ENCODE data around the gene ADGRV1. TPM values are rescaled to one million over a fixed set of nuclear protein-coding genes. Genes with fewer than 3 reads are reported as not detected.
A peak's percentile ranks its signal among the peaks of the same experiment; 100 is the strongest.
"Not testable (repeated sequence)": the region's sequence is repeated elsewhere in the genome, so short reads cannot be mapped to it uniquely, and the experiment has no call there.

ADGRV1 gene
- total RNA-seq, 1 donor from 2014 or later: 10.0 TPM

DNA sequence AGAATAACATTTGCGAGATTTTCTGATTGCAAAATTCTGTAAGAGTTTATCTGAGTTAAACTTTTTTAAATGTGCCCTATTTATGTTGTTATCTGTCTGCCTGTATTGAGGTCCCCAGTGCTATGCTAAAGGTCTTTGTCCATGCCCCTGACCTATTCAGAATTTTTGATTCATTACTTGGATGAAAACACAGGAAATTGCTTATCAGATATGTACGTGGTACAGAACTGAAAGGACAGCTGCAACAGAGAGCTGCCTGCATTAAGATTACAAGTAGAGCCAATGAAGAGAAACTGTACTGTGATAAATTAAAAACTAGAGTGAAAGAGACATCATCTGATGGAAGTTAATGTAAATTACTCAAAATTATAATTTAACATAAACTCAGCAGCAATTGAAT is 408.8 kb downstream of the ADGRV1 start:
- peaks cover 13% of the 10 kb centered on the region for H3K4me1 Mint-ChIP-seq (ENCODE audit: low read depth, unreplicated experiment)
- H3K27me3 ChIP-seq (ENCODE audit: insufficient read depth, low read length): peaks cover 3% of the 10 kb centered on the region
- peaks cover 10% of the 10 kb centered on the region for H3K36me3 Mint-ChIP-seq (ENCODE audit: low read depth, unreplicated experiment)
- H3K36me3 ChIP-seq (ENCODE audit: insufficient read depth, low read length): no peaks in the 10 kb centered on the region
- DNase-seq (ENCODE audit: low read depth) (no peak), FAIRE-seq (no peak)
- H3K9me3 ChIP-seq (ENCODE audit: insufficient read depth, low read depth, low read length): no peaks in the 10 kb centered on the region
- no peak for TF ChIP-seq EZH2 (IDR thresholded peaks at IDR 0.05; ENCODE audit: insufficient read depth, low read length)
- TF ChIP-seq, protein P1, sequence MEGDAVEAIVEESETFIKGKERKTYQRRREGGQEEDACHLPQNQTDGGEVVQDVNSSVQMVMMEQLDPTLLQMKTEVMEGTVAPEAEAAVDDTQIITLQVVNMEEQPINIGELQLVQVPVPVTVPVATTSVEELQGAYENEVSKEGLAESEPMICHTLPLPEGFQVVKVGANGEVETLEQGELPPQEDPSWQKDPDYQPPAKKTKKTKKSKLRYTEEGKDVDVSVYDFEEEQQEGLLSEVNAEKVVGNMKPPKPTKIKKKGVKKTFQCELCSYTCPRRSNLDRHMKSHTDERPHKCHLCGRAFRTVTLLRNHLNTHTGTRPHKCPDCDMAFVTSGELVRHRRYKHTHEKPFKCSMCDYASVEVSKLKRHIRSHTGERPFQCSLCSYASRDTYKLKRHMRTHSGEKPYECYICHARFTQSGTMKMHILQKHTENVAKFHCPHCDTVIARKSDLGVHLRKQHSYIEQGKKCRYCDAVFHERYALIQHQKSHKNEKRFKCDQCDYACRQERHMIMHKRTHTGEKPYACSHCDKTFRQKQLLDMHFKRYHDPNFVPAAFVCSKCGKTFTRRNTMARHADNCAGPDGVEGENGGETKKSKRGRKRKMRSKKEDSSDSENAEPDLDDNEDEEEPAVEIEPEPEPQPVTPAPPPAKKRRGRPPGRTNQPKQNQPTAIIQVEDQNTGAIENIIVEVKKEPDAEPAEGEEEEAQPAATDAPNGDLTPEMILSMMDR (IDR thresholded peaks at IDR 0.05; ENCODE audit: insufficient read depth, low read depth, low read length): no peak
- peaks cover 4% of the 10 kb centered on the region for H3K4me1 ChIP-seq (ENCODE audit: insufficient read depth, low read length)
- no peaks in the 10 kb centered on the region for H4K20me1 ChIP-seq (ENCODE audit: insufficient read depth, low read length)
- H3K27ac Mint-ChIP-seq (ENCODE audit: unreplicated experiment): no peak overlapping the region
- no peak overlapping the region for H3K9ac ChIP-seq (ENCODE audit: low read length)
- peaks cover 6% of the 10 kb centered on the region for H3K27me3 Mint-ChIP-seq (ENCODE audit: low read depth, unreplicated experiment)
- H2AFZ ChIP-seq (ENCODE audit: low read depth, low read length): no peak overlapping the region
- H3K4me2 ChIP-seq (ENCODE audit: low read length): no peak overlapping the region
- no peak overlapping the region for H3K4me3 Mint-ChIP-seq (ENCODE audit: unreplicated experiment)
- H3K79me2 ChIP-seq (ENCODE audit: insufficient read depth, low read length): no peaks in the 10 kb centered on the region
- H3K9me3 Mint-ChIP-seq (ENCODE audit: unreplicated experiment): peaks cover 30% of the 10 kb centered on the region
- H3K4me3 ChIP-seq (ENCODE audit: insufficient read depth, low read depth, low read length): no peak overlapping the region
- no peak overlapping the region for H3K27ac ChIP-seq (ENCODE audit: low read depth, low read length)

DNA sequence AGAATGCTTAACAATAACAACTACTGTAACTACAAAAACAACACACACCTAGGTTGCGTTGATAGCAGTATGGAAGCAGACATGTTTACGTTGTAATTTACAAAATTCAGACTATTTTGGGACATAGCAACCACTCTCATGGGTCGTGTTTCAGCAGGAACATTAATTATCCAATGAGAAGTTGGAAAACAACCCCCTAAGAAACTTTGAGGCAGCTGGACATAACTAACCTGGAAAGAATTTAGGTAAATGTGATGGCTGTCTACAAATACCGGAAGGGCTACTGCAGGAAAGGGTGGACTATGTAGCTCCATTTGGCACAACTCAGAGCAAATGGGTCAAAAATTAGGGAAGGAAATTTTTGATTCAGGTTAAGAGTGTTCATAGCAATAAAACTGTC is 409.3 kb downstream of the ADGRV1 start:
- H3K4me1 ChIP-seq (ENCODE audit: insufficient read depth, low read length): peaks cover 4% of the 10 kb centered on the region
- H4K20me1 ChIP-seq (ENCODE audit: insufficient read depth, low read length): no peaks in the 10 kb centered on the region
- no peaks in the 10 kb centered on the region for H3K36me3 ChIP-seq (ENCODE audit: insufficient read depth, low read length)
- TF ChIP-seq, protein P1 (IDR thresholded peaks at IDR 0.05; ENCODE audit: insufficient read depth, low read depth, low read length): no peak
- no peak for TF ChIP-seq EZH2 (IDR thresholded peaks at IDR 0.05; ENCODE audit: insufficient read depth, low read length)
- no peak for DNase-seq (ENCODE audit: low read depth)
- H2AFZ ChIP-seq (ENCODE audit: low read depth, low read length): no peak overlapping the region
- Mint-ChIP-seq H3K36me3 (ENCODE audit: low read depth, unreplicated experiment) (peaks cover 10% of the 10 kb centered on the region), H3K4me1 (ENCODE audit: low read depth, unreplicated experiment) (peaks cover 13% of the 10 kb centered on the region), H3K27ac (ENCODE audit: unreplicated experiment) (no peak overlapping the region), H3K9me3 (ENCODE audit: unreplicated experiment) (peaks cover 30% of the 10 kb centered on the region), H3K4me3 (ENCODE audit: unreplicated experiment) (no peak overlapping the region), H3K27me3 (ENCODE audit: low read depth, unreplicated experiment) (peaks cover 6% of the 10 kb centered on the region)
- no peak overlapping the region for H3K27ac ChIP-seq (ENCODE audit: low read depth, low read length)
- H3K4me3 ChIP-seq (ENCODE audit: insufficient read depth, low read depth, low read length): no peak overlapping the region
- no peaks in the 10 kb centered on the region for H3K79me2 ChIP-seq (ENCODE audit: insufficient read depth, low read length)
- no peak overlapping the region for H3K4me2 ChIP-seq (ENCODE audit: low read length)
- H3K27me3 ChIP-seq (ENCODE audit: insufficient read depth, low read length): peaks cover 3% of the 10 kb centered on the region
- H3K9me3 ChIP-seq (ENCODE audit: insufficient read depth, low read depth, low read length): no peaks in the 10 kb centered on the region
- FAIRE-seq: no peak
- H3K9ac ChIP-seq (ENCODE audit: low read length): no peak overlapping the region

DNA sequence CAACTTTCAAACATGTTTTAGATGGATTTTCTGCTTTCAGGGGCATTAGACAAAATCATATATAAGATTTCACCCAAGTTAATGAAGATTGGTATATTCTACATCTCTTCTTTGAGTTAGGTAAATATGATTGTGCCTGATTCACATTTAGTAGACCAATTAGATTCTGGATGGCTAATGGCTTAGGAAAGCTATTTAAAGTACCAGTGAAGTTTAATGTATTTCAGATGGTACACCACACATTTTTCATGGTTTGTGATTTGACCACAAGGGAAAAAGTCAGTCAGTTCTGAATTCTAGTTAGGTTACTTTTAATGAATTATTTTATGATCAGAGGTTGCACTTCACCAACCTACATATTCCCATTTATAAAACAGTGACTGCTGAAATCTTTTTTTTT is 409.7 kb downstream of the ADGRV1 start:
- H3K27ac ChIP-seq (ENCODE audit: low read depth, low read length): no peak overlapping the region

DNA sequence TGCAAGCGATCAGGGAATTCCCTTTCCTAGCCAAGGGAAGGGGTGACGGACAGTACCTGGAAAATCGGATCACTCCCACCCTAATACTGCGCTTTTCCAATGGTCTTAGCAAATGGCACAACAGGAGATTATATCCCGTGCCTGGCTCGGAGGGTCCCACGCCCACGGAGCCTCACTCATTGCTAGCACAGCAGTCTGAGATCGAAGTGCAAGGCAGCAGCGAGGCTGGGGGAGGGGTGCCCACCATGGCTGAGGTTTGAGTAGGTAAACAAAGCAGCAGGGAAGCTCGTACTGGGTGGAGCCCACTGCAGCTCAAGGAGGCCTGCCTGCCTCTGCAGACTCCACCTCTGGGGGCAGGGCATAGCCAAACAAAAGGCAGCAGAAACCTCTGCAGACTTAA is 411.3 kb downstream of the ADGRV1 start:
- H3K27ac ChIP-seq (ENCODE audit: low read depth, low read length); H3K27me3 ChIP-seq (ENCODE audit: insufficient read depth, low read length); DNase-seq (ENCODE audit: low read depth); H3K79me2 ChIP-seq (ENCODE audit: insufficient read depth, low read length); H4K20me1 ChIP-seq (ENCODE audit: insufficient read depth, low read length); H3K4me1 Mint-ChIP-seq (ENCODE audit: low read depth, unreplicated experiment); H3K4me1 ChIP-seq (ENCODE audit: insufficient read depth, low read length); H3K4me3 ChIP-seq (ENCODE audit: insufficient read depth, low read depth, low read length); H3K9me3 ChIP-seq (ENCODE audit: insufficient read depth, low read depth, low read length); H3K4me3 Mint-ChIP-seq (ENCODE audit: unreplicated experiment); H3K4me2 ChIP-seq (ENCODE audit: low read length); H3K36me3 ChIP-seq (ENCODE audit: insufficient read depth, low read length); H2AFZ ChIP-seq (ENCODE audit: low read depth, low read length); H3K27ac Mint-ChIP-seq (ENCODE audit: unreplicated experiment); H3K9ac ChIP-seq (ENCODE audit: low read length); H3K27me3 Mint-ChIP-seq (ENCODE audit: low read depth, unreplicated experiment); FAIRE-seq: not testable (repeated sequence)
- H3K9me3 Mint-ChIP-seq (ENCODE audit: unreplicated experiment): peaks cover 36% of the 10 kb centered on the region
- peaks cover 12% of the 10 kb centered on the region for H3K36me3 Mint-ChIP-seq (ENCODE audit: low read depth, unreplicated experiment)

More for the DNA sequence above, 409.7 kb downstream of the ADGRV1 start:
- Histone ChIP-seq H3K36me3 (ENCODE audit: insufficient read depth, low read length) (no peaks in the 10 kb centered on the region), H4K20me1 (ENCODE audit: insufficient read depth, low read length) (no peaks in the 10 kb centered on the region), H3K9ac (ENCODE audit: low read length) (no peak overlapping the region), H2AFZ (ENCODE audit: low read depth, low read length) (no peak overlapping the region), H3K9me3 (ENCODE audit: insufficient read depth, low read depth, low read length) (no peaks in the 10 kb centered on the region), H3K27me3 (ENCODE audit: insufficient read depth, low read length) (peaks cover 3% of the 10 kb centered on the region), H3K4me2 (ENCODE audit: low read length) (no peak overlapping the region), H3K4me3 (ENCODE audit: insufficient read depth, low read depth, low read length) (no peak overlapping the region), H3K79me2 (ENCODE audit: insufficient read depth, low read length) (no peaks in the 10 kb centered on the region), H3K4me1 (ENCODE audit: insufficient read depth, low read length) (peaks cover 4% of the 10 kb centered on the region)
- peaks cover 30% of the 10 kb centered on the region for H3K9me3 Mint-ChIP-seq (ENCODE audit: unreplicated experiment)
- no peak overlapping the region for H3K4me3 Mint-ChIP-seq (ENCODE audit: unreplicated experiment)
- no peak for TF ChIP-seq EZH2 (IDR thresholded peaks at IDR 0.05; ENCODE audit: insufficient read depth, low read length)
- TF ChIP-seq, protein P1 (IDR thresholded peaks at IDR 0.05; ENCODE audit: insufficient read depth, low read depth, low read length): no peak
- peaks cover 6% of the 10 kb centered on the region for H3K27me3 Mint-ChIP-seq (ENCODE audit: low read depth, unreplicated experiment)
- FAIRE-seq (no peak), DNase-seq (ENCODE audit: low read depth) (peak; percentile 71)
- no peak overlapping the region for H3K27ac Mint-ChIP-seq (ENCODE audit: unreplicated experiment)
- H3K4me1 Mint-ChIP-seq (ENCODE audit: low read depth, unreplicated experiment): peaks cover 13% of the 10 kb centered on the region
- H3K36me3 Mint-ChIP-seq (ENCODE audit: low read depth, unreplicated experiment): peaks cover 10% of the 10 kb centered on the region
